Activated CD4-positive, alpha-beta T cell treated with anti-CD3 and anti-CD28 coated beads, Interleukin-10, Interleukin-2, amounts not matched to agents 100 ng/mL and 50 ng/mL, durations not matched to agents 16 hours and 8 hours (primary cell): ENCODE results near the gene RIT2.
"Not testable (repeated sequence)": the region's sequence is repeated elsewhere in the genome, so short reads cannot be mapped to it uniquely, and the experiment has no call there.

Experiments used
- DNase-seq: peaks from one replicate; pipeline ENCODE4 v3.0.0-alpha.2; 2020

The RIT2 gene

DNA sequence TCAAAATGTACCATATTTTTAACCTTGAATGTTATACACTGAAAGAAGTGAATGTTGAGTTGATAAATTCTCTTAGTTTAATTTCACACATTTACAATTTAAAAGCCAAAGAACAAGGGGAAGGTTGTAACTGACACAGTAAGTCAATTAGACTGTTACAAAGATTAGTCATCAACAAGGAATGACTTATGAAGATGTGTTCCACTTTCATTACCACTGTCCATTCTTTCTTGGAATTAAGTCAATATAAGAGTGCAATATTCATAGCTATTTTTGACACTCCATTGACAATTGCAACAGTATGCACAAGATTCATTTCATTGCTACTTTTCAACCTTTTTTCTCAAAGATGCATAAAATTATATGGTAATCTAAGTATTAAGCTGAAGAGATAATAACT, 291.3 kb downstream of the RIT2 start:
- DNase-seq: no peak

- DNase-seq: no peak
Observed at GRCh38 chr18:42822711-42823110, 292.8 kb downstream of the RIT2 start.

DNA sequence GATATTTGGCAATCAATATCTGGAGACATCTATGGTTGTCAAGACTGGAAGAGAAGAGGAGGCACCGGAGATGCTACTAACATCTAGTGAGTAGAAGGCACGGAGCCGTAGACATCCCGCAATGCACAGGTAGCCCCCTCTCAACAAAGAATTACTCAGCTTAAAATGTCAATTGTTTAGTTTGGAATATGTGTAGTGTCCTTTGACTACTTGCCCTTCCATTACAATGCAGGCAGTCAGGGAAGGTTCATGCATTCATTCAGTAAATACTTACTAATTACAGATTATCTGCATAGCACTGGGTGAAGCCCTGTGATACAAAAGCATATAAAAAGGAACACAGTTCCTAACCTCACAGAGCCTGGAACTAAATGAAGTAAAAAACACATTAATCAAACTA, 294.0 kb downstream of the RIT2 start:
- DNase-seq: no peak

DNA sequence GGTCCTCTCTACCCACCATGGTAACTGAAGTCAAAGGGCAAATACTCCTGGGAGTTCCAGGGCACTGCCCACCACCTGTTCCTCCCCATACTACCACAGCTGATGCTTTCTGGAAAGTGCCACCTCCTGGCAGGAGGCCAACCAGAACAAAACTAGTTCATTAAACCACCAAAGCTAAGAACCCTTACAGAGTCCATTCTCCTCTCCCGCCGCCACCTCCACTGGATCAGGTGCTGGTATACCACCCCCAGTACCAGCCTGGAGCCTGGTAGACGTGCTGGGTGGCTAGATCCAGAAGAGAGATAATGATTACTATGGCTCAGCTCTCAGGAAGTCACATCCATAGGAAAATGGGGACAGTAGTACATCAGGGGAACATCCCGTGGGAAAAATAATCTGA, 300.9 kb downstream of the RIT2 start:
- no peak for DNase-seq

DNA sequence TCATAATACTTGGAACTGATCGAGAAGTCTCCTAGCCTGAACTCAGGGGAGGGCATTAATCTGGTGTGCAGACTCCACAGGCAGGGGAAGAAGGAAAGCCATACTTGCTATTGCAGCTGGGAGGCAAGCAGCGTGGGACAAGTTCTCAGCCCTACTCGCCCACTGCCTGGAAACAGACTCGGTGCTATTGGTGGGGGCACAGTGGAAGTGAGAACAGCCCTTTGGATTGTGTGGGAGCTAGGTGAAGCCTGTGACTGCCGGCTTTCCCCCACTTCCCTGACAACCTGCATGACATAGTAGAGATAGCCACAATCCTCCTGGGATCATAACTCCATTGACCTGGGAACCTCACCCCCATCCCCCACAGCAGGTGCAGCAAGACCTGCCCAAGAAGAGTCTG, 301.3 kb downstream of the RIT2 start:
- no peak for DNase-seq

GRCh38 chr18:42813570-42813969, 301.9 kb downstream of the RIT2 start:
- no peak for DNase-seq

DNA sequence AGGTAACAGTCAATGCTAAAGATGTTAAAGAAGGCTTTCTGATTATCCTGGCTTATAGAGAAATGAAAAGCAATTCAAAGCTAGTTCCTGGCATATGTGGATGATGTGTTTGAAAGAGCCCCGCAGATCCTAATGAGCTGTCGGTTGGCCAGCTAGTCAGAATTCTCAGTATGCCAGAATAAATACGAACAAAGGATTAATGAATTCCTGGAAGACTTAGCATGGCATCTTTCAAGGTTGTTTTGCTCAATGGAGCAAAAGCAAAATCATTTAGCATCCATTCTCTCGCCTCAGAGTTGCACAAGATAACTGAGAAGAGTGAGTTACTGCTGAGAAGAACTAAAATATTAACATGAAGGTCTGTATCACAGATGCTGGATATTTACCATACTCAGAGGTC, 307.6 kb downstream of the RIT2 start:
- no peak for DNase-seq

DNA sequence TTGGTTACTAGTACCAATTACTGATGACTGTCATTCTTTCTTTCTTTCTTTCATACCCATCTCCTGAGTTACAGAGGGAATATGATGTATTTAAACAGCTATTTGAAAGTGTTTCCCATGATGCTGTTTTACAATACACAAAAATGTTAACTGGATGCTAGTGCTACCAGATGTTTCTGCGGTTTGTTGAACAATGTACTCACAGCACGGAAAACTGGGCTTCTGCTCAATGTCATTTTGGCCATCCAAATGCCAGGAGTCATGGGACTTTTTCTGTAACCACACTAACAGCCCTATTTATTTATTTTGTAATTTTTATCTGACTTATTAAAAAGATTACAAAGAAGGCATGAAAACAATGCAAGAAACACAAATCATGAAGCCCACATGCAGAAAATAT, 313.8 kb downstream of the RIT2 start:
- DNase-seq: no peak

DNA sequence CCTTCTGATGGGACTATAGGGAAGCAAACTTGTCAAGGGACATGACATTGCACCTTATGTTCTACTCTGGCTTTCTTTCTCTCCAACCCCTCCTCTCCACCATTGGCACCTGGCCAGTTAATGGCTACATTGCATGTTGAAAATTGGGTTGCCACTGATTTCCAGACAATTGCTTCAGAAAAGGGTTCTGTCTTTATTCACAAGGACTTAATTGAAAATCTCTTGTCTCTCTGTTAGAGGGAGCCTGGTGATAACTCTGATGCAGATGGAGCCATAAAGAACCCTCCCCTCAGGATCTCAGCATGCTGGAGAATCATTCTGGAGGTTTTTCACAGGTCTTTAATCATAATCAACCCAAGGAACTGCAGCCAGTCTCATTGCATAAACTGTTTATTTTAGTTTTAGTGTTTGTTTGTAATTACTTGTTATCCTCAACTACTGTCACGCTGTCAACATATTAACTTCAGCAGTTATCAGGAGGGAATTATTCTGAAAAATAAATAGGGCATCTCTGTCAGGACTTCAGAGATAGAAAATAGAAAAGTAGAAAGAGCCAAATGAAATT, 316.8 kb downstream of the RIT2 start:
- no peak for DNase-seq

GRCh38 chr18:42795213-42795789, 320.2 kb downstream of the RIT2 start:
- not testable (repeated sequence) for DNase-seq

DNA sequence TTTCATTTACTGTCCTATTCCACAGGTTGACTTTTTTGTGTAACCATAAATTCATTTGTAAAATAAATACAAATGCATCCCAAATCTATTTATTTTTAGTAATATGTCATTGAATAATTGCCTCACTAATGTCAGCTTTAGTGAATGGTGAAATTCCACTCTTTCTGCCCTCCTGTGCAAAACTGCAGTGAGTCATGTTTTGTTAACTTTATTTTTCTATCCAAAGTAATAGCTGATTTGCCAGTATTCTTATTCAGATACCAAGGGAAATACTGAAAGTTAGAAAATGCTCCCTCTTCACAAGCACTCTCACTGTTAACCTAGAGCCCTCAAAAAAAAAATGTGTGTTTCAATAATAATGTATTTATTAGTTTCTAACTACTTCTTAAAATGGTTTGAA, 322.8 kb downstream of the RIT2 start:
- DNase-seq: no peak

DNA sequence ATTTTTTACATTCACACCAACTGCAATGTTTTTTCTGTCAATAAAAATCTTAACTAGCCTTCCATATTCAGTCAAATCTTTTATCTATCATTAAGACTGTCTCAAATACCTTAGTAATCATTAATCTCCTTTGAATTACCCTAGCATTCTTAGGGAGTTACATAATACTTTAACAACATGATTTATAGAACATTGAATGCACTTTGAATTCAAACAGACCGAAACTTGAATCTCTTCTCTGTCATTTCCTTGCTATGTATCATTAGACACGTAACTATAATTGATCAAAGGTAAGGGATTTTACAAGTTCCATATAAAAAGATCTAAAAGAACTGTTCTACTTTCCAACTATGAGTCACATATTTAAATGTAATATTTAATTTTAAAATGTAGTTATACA, 330.9 kb downstream of the RIT2 start:
- DNase-seq: no peak

DNA sequence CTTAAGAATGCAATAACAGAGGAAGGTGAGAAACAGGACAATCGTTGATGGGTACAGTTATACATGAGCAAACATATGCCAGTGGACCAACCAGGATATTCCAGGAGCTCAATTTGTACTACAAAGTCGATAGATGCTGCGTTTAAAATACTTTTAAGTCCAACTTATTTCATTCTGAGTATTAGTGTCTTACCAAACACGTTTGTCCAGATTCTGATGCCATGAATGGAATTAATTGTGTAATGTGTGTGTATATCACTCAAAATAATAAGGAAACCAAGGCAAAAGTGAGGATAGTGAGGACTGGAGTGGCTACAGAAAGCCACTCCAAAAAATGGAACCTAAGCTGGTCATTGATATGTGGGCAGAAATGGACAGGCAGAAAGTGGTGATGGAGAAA, 332.6 kb downstream of the RIT2 start:
- DNase-seq: no peak

DNA sequence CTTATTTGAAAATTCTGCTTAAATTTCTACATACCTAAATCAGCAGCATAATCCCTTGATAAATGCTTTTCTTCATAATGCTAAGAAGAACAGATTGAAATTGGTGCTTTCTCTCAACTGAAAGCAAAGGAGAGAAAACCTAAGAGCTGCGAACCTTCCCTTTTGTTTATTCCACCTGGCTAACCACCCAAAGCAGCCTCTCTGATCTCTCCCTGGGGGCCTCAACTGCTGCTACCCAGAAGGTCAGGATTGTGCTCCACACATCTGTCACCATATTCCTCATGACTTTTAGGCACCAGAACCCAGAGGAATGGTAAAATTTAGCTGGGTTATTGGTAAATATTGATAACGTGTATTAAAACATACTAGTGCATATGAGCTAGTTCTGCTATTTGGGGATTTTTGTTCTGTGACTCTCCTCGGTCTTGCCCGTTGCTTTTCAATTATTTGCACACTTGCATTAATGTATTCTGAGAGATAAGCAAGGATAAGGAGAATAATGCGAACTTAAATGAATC, 334.1 kb downstream of the RIT2 start:
- no peak for DNase-seq

DNA sequence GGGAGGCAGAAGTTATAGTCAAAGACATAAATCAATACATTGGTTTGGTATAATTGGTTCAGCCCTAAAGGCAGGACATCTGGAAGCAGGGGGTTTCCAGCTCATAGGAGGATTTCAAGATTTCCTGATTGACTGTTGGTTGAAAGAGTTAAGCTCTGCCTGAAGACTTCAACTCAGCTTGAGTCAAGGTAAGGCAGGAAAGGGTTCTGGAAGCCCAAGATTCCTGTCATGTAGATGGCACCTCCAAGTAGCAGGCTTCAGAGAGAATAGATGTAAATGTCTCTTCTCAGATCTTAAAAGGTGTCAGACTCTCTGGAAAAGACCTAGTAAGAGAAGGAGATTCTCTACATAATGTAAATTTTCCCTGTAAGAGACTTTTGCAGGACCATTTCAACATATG, 335.3 kb downstream of the RIT2 start:
- DNase-seq: no peak

DNA sequence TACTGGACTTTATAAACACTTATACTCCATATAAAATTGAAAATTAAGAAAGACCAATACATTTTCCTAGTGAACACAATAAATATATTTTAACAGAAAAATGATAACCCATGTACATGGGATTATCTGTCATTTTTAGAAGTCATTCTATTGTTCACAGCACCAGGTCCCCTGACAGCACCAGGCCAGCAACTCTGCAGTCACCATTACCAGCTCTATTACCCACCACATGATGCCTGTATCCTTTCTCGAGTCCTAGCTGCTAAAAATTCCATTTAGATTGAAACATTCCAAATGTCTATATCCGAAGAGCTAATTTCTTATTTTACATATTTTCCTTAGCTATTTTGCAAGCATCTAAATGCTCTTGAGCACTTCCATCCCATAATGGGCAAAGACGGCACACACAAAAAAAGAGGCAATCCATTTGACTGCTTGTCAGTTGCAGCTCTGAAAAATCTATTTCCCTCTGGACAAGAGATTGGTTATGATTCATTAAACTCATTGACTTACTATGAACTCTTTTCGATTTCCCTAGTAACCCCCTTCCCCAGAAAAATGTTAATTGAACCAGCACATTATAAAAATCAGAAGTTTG, 336.9 kb downstream of the RIT2 start:
- DNase-seq: no peak

DNA sequence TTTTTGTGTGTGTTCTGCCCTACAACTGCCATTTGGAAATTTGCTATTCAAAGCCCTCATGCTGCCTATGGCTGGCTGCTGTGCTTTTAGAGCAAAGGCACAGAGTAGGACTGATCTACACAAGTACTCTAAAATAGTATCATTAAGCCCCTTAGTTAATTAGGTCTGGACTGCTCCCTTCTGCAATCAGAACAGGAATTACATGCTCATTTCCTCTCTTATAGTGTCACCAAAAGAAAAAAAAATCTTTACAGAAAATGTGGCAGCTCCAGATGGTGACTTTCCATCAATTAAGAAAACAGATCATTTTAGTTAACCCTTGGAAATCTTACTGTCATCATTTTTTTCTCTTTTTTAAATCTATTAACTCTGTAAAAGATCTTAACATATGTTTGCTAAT, 337.5 kb downstream of the RIT2 start:
- DNase-seq: no peak

DNA sequence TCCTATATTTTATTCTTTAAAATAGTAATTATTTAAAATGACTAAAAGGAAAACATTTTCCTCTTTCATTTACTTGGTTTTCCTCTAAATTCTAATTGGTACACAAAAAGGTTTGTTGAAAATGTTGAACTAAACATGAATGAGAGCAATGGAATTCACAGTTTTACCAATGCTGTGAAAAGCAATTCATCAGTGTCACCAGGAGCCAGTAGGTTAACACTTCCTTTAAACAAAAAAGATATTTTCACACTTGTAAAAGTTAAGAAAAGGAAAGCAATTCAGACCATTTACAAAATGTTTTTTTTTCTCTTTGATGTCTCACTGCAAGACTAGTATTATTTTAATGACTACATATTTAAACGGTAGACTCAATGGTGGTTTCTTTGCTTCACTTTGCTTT, 341.6 kb downstream of the RIT2 start:
- DNase-seq: no peak

DNA sequence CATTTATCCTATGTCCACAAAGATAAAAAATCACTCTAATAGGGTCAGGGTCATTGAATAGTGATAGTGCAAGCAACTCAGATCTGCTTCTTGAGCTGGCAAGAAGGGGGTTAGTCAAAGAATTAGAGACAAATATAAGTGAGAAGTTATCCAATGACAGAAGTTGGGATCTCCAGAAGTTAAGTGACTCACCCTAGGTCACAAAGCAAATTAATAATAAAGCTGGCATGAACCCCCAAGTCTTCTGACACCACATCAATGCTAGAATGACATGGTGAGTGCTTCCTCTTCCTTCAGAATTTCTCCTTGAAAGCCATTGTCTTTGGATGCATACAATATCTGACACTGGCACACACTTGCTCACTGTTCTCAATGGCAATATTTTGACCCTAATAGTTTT, 343.5 kb downstream of the RIT2 start:
- DNase-seq: no peak

DNA sequence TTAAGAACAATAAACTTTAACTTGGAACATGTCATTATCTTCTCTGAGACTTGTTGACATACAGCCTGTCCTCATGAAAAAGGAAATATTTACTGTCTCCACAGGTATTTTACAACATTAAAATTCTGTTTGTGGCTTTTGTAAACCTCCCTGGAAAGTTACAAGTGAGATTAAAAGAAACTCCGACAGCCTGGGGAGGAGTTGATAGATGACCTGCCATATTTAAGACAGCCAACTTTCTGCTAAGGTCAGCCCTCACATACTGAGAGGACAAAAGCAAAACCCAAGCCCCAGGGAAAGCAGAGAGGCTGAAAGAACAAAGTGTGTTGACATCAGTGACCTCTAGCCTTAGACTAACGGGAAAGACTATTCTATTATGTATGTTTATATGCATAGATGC, 350.2 kb downstream of the RIT2 start:
- no peak for DNase-seq

- DNase-seq: no peak
Observed at GRCh38 chr18:42760290-42760689, 355.2 kb downstream of the RIT2 start.

GRCh38 chr18:42758852-42759251, 356.6 kb downstream of the RIT2 start:
- no peak for DNase-seq

DNA sequence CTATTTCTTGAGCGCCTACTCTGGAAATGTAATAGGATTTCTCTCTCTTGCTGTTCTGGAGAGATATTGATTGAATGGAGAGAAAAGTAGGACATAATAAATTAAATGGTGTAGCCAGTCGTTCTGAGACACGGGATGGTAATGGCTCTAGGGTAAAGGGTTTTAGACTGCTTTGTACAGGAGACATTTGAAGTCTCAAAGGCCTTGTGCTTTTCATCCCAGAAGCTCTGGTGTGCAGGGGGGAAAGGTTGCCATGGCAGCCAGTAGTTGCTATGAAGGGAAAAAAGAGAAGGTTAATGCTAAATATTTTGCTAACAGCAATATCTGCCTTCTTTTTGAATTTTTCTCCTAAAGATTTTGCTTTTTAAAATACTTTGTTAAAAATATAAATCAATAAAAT, 359.3 kb downstream of the RIT2 start:
- DNase-seq: no peak

GRCh38 chr18:42752916-42753315, 362.6 kb downstream of the RIT2 start:
- no peak for DNase-seq

DNA sequence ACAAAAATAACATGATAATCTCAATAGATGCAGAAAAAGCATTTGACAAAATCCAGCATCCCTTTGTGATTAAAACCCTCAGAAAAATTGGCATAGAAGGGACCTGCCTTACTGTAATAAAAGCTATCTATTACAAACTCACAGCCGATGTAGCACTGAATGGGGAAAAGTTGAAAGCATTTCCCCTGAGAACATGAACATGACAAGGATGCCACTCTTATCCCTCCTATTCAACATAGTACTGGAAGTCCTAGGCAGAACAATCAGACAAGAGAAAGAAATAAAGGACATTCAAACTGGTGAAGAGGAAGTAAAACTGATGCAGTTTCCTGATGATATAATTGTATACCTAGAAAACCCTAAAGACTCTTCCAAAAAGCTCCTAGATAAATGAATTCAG, 368.7 kb downstream of the RIT2 start:
- no peak for DNase-seq
